GM18505 (cell line): ENCODE results near the gene MUC4.
"Not testable (repeated sequence)": the region's sequence is repeated elsewhere in the genome, so short reads cannot be mapped to it uniquely, and the experiment has no call there.

ENCODE experiments used
- ATAC-seq: cut with Tn5 transposase; IDR thresholded peaks from one replicate; pipeline ENCODE4 v1.9.1; 2021; ENCODE audit not compliant: unreplicated experiment
- POLR2A ChIP-seq: IDR thresholded peaks from 4 replicates; pipeline ENCODE4 v1.6.1; 2011; ENCODE audit warnings: borderline replicate concordance; ENCODE audit not compliant: insufficient read depth, insufficient read length; ENCODE audit errors: extremely low read depth

MUC4 gene

DNA sequence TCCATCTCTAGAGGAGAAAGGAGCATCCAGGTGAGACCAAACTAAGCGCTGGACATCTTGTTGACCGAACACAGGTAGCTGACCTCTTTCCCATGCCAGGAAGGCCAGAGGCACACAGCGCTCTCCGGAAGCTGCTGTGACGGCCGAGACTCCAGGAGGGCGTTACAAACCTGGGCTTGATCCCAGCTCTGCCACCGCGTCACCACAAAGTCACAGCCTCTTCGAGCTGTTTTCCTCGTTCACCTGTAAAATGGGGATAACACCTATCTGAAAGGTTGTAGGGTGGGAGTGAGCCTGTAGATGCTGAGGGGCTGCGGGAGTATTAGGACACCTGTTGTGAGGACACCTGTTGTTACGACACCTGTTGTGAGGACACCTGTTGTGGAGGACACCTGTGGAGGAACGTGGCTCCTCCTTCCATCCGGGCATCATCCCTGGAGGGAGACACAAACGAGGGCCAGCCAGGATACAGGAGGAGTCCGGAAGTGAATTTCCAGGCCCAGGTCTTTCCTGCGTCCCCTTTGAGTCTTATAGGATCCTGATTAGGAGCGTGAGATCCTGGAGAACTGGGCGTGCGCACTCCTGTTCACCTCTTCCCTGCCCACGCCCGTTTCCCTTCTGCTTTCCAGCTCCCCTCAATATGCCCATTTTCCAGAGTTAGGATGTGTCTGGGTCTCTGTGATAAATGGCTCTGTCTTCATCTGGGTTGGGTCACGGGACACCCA is 2.3 kb upstream of the MUC4 start:
- TF ChIP-seq POLR2A: no peak
- no peak for ATAC-seq

- no peak for ATAC-seq
- no peak for TF ChIP-seq POLR2A
These were observed 637 bp upstream of the MUC4 start for GRCh38 chr3:195812366-195812765.

DNA sequence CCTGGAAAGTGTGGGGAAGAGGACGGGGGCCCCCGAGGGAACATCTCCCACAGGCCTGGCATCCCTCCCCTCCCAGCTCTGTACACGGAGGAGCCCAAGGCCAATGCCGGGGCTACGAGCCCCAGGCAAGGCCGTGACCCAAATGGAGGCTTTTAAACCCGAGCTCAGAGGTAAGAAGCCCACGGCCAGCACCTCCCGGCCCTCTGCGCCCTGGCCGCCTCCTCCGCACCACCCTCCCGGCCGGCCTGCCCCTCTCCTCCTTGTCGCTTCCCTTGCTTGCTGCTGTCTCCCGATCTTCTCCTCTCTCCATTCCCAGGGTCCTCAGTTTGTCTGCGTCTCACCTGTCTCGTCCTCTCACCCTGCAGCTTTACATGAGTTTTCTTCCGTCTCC is 1.3 kb downstream of the MUC4 start:
- TF ChIP-seq POLR2A: no peak

DNA sequence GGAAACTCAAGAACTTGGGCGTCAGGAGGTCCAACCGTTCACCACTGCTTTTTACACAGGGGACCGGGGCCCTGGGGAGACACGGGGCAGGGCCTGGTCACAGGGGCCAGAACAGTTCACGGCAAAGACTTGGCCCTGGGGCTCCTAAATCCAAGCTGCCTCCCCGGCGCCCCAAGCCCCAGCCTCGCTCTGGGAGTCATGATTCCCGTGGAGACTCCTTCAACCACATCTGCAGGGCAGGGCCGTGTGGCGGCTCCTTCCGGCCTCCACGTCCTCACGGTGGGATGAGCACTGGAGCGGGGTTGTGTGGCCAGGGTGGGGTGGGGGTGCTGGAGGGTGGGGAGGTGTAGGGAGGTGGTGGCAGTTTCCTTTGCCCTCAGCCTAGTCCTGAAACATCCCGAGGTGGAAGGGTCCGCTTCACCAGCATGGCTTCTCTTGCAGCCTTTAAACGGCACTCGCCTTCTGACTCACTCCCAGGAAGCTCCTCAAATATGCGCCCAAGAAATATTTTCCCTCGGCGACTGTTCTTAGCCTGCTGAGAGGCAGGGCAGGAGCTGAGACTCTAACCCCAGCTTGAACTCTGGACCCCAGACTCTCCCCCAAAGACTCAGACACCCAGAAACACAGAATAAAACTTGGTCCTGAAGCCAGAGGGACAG is 1.8 kb downstream of the MUC4 start:
- ATAC-seq: no peak
- no peak for TF ChIP-seq POLR2A

More for the DNA sequence above, 1.3 kb downstream of the MUC4 start:
- no peak for ATAC-seq

GRCh38 chr3:195809291-195809785 is 2.4 kb downstream of the MUC4 start:
- ATAC-seq: no peak
- no peak for TF ChIP-seq POLR2A

DNA sequence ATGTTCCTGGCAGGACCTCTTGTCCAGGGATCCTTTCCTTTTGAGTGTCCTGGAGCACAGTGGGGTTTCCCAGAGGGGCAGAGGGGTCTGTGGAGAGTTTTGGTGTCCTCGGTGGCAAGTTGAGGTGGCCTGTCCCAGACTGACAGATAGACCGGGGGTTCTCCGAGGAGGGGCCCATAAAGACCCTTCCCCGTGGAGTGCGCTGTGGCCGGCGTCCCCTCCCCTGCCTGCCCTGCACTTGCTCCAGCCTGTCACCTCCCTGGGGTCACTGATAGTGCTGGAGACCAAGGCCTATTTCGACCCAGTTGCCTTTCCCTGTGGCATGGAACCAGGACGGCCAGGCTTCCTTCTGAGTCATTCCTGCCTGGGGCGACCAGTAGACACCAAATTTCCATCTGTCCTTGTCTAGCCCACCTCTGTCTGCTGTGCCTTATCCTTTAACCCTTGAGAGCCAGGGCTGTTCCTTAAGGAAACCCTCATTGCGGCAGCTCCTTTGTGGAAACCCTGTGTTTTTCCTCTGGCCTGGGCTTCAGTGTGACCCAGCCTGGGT is 2.9 kb downstream of the MUC4 start:
- TF ChIP-seq POLR2A: no peak
- ATAC-seq: no peak

GRCh38 chr3:195807681-195808121 is 4.0 kb downstream of the MUC4 start:
- ATAC-seq: no peak
- no peak for TF ChIP-seq POLR2A

GRCh38 chr3:195806916-195807231 is 4.9 kb downstream of the MUC4 start:
- no peak for TF ChIP-seq POLR2A
- no peak for ATAC-seq

DNA sequence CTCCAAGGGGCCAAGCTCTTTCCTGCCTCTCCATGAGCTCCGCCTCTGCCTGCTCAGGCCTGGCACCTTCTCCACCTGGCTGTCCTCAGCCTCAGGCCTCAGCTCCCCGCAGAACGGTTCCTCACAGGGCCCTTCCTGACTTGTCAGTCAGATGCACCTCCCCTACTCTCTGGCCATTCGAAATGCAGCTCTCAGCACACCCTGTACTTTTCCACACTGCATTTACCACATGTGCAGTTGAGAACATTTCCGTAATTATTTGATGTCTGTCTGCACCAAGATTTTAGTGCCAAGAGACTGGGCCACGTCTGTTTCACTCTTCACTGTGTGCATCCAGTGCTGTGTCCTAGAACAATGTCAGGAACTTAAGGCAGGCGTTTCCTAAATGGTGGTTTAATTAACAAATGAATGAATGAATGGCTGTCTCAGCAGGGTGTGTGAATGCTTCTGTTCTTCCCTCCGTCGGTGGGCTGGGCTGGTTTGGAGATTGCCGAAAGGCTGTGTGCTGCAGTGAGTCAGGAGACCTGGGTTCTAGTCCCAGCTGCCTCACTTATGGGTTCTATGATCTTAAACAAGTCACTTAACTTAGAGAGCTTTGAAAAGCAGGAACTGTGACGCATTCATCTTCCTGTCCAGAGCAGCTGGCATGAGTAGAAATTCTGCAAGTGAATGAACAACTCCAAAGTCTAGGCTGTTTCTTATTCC is 5.4 kb downstream of the MUC4 start:
- no peak for ATAC-seq
- TF ChIP-seq POLR2A: no peak

DNA sequence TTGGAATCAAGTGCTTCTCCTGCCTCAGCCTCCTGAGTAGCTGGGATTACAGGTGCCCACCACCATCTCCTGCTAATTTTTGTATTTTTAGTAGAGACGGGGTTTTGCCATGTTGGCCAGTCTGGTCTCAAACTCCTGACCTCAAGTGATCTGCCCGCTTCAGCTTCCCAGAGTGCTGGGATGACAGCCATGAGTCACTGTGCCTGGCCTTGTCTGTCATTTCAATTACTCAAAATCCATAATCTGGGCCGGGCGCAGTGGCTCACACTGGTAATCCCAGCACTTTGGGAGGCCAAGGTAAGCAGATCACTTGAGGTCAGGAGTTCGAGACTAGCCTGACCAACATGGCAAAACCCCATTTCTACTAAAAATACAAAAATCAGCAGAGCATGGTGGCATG is 6.1 kb downstream of the MUC4 start:
- ATAC-seq: not testable (repeated sequence)

- no peak for TF ChIP-seq POLR2A
These were observed 6.5 kb downstream of the MUC4 start for GRCh38 chr3:195805181-195805580.

DNA sequence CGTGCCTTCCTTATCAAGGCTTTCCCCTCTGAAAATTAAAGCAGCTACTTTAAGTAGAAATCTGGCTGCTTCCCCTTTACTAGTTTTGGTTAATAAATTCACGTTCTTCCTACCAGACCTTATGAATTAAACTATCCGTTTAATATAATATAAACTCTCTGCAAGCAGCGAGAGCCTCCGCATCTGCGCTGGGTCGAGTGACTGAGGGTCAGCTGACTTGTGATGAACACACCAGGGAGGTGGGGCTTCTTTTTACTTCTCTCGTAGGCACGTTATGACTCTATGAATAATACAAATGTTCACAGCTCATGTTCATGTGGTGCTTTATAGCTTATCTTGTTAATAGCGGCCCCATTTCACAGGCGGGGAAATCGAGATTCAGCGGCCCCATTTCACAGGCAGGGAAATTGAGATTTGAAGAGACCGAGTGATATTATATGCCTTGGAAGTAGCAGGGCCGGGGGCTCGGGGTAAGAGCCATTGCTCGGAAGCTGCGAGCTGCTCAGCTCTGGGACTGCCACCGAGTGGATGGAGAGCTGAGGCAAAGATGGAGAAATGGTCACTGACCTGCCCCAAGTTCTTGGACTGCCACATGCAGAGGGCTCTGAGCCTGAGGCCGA is 8.3 kb downstream of the MUC4 start:
- no peak for TF ChIP-seq POLR2A
- ATAC-seq: no peak

More at GRCh38 chr3:195805181-195805580, 6.5 kb downstream of the MUC4 start:
- no peak for ATAC-seq

GRCh38 chr3:195802795-195803194 is 8.9 kb downstream of the MUC4 start:
- TF ChIP-seq POLR2A: no peak
- ATAC-seq: no peak
